ENCODE data around the gene TUBGCP2.
A peak's percentile ranks its signal among the peaks of the same experiment; 100 is the strongest.

The TUBGCP2 gene, protein sequence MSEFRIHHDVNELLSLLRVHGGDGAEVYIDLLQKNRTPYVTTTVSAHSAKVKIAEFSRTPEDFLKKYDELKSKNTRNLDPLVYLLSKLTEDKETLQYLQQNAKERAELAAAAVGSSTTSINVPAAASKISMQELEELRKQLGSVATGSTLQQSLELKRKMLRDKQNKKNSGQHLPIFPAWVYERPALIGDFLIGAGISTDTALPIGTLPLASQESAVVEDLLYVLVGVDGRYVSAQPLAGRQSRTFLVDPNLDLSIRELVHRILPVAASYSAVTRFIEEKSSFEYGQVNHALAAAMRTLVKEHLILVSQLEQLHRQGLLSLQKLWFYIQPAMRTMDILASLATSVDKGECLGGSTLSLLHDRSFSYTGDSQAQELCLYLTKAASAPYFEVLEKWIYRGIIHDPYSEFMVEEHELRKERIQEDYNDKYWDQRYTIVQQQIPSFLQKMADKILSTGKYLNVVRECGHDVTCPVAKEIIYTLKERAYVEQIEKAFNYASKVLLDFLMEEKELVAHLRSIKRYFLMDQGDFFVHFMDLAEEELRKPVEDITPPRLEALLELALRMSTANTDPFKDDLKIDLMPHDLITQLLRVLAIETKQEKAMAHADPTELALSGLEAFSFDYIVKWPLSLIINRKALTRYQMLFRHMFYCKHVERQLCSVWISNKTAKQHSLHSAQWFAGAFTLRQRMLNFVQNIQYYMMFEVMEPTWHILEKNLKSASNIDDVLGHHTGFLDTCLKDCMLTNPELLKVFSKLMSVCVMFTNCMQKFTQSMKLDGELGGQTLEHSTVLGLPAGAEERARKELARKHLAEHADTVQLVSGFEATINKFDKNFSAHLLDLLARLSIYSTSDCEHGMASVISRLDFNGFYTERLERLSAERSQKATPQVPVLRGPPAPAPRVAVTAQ

DNA sequence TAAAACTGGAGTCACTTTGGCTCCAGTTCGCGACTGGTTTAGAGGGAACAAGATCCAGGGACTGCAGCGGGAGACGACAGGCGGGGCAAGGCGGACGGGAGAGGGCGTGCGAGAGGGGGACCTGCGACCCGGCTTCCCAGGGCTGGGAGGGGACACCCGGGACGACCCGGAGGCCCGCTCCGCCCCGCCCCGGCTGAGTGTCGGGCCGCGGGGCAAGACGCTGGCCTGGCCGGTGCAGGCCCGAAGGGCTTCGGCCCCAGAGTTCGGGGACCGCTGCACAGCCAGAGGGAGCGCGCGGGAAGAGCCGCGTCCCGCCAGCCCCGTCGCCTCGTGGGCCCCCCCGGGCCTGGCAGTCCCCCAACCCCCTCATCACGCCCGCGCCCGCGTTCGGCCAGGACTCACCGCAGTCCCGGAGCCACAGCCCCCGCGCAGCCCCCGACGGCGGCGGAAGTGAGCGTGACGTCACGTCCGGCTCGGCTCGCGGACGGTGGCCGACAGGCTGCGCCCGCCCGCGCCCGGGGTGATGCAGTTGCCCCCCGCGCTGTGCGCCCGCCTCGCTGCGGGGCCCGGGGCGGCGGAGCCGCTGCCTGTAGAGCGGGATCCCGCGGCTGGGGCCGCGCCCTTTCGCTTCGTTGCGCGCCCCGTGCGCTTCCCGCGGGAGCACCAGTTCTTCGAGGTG is at the start of gene TUBGCP2, which contains the start of gene ZNF511:
TSS of gene TUBGCP2 (minus strand) at position 452 of the 679 bp plus-strand sequence. CDS start 5,931 bp downstream, outside the sequence.
TSS of gene ZNF511 (plus strand) at position 494 of the 679 bp plus-strand sequence. CDS start at position 524, 30 bp downstream.
- FAIRE-seq (no peak), DNase-seq (ENCODE audit: low spot score) (peak; percentile 57)

DNA sequence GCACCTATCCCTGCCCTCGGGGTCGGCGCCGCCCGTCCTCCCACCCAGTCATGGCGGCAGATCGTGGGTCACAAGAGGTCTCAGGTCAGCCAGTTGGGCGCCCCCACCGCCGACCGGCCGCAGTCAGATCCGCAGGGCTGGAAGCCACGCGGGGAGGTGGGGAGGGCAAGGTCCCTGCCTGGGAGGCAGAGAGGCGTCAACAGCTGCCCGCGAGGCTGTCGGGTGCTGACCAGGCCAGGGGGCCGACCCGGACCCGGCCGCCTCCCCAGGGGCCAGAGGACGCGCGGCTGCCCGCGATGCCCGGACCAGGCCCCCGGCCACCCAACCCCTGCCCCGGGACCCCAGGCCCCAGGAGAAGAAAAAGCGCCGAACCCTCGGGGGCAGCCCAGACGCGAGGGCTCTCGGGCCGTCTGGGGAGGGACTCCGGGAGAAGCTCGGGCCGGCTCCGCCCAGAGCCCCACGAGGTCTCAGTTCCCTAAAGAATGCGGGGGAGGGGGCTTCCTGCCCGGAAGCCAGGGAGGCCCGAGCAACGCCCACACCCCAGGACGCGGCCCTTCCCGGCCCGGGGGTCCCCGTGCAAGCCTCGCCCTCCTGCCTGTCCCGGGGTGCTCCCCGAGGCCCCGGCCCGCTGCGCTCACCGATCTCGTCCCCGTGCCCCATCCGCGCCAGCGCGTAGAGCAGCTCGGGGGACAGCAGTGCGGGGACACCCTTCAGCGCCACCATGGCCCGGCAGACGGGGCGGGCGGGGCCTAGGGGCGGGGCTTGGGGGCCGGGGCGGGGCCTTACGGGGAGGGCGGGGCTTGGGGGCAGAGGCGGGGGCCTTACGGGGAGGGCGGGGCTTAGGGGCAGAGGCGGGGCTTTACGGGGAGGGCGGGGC is 48.9 kb upstream of the TUBGCP2 start, which contains the start of gene FUOM:
TSS of gene FUOM (minus strand) at position 735 of the 877 bp plus-strand sequence. CDS start at position 723, 12 bp downstream.
- FAIRE-seq (no peak), DNase-seq (ENCODE audit: low spot score) (no peak)

DNA sequence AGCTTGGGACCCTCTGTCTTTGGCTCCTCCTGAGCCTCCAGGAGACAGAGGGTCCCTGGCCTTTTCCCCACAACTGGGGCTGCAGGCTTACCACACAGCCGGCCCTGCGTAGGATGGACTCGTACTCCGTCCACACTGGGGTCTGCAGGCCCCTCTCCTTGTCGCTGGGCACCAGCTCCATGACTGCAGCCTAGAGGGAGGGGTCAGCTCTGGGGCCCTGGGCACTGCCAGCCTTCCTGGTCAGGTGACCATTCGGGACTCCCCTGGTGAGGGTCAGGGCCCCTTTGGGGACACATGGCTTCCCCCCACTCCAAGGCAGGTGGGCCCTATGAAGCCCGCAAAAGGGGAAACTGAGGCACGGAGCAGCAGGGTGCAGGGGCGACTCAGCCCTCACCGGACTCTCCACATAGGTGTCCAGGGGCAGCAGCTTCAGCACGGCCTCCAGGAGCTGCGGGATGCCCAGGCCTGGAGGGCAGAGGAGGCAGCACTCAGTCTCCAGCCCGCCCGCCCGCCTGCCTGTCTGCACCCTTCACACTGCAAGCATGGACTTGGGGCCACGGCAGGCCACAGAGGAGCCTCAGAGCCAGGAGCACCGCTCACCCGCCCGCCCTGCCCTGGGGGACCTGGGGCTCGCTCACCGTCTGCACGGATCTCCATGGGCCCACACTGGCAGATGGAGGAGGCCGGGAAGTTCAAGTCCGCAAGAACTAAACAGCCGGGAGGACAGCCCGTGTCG is 48.0 kb upstream of the TUBGCP2 start:
- DNase-seq (ENCODE audit: low spot score), result no peak
- no peak for FAIRE-seq

DNA sequence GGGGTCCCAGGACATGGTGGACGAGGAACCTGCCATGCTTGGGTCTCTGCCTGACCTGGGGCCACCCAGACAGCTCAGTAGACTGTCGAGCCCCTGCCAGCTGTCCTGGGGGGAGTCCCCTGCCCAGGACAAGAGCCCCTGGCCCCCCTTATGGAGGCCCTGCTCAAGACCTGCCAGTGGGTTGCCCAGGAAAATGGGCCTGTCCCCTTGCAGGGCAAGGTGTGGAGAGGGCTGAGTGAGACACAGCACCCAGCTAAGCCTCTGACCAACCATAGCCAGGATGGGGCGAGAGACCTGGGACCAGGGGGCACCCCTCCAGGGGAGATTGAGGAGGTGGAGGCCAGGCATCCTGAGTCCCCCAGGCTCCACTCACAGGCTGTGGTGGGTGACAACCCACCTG is 47.3 kb upstream of the TUBGCP2 start:
- DNase-seq (ENCODE audit: low spot score), result no peak
- FAIRE-seq, result no peak

DNA sequence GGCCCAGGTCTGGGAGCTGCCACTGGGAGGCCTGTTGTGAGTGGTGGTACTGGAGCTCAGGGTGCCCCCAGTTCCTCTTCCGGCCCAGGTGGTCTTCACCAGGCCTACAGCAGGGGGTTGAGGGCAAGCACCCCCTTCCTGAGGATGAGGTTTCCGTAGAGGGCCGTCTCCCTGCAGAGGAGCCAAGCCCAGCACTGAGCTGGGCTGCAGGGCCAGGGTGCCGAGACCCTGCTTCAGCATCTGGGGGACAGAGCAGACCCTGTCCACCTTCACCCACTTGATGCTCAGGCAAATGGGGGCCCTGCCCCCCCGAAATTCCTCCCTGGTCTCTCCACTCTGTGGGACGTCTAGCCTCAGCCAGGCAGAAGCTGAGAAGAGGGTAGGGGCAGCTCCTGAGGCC is 46.6 kb upstream of the TUBGCP2 start:
- DNase-seq (ENCODE audit: low spot score) (no peak), FAIRE-seq (no peak)

DNA sequence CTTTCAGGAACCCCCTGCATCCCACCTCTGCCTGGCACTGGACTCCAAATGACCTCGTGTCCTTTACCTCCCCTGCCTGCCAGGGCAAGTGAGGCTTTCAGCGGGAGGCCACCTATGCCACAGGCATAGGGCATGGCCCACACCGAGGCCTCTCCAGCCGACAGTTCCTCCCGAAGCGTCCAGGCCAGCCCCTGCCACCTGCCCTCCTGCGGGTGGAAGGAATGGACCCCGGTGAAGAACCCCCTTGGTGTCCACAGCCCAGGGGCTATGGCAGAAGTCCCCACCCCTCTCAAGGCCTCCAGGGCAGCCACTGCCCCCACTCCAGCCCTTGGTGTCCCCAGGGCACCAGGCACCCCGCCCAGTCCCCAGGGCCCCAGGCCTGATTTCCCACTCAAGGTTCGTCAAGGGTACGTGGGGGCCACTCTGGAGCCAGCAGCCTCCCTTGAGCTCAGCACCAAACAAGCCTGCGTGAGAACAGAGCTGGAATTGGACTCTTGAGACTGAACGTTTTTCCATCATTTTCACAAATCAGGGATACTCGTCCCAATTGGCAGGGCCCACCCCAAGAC is 46.1 kb upstream of the TUBGCP2 start:
- no peak for DNase-seq (ENCODE audit: low spot score)
- no peak for FAIRE-seq

DNA sequence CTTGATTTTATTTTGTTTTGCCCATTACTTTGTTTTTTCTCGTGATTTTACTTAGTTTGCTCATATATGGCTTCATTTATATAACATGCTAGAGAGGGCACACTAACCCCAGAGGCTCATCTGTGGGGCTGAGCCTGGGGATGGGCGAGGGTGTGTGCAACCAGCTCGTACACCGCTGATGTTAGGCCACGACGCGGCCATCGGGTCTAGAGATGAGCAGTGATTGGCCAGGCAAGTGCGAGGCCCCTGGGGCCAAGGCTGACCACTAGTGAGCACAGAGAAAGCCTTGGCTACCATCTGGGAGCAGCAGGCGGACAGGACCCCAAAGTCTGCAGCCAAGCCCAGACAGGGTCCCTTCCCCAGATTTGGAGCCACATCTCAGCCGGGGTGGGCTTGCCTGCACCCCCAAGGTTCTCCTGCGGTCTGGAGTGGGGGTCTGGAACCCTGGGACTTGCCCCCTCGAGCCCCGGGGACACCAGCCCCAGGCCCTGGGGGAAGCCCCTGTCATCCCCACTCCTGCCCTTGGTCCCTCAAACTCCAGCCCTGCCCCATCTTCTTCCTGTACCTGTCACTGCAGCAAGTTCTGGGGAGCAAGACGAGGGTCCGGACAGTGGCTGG is 45.4 kb upstream of the TUBGCP2 start:
- DNase-seq (ENCODE audit: low spot score) (no peak), FAIRE-seq (no peak)

DNA sequence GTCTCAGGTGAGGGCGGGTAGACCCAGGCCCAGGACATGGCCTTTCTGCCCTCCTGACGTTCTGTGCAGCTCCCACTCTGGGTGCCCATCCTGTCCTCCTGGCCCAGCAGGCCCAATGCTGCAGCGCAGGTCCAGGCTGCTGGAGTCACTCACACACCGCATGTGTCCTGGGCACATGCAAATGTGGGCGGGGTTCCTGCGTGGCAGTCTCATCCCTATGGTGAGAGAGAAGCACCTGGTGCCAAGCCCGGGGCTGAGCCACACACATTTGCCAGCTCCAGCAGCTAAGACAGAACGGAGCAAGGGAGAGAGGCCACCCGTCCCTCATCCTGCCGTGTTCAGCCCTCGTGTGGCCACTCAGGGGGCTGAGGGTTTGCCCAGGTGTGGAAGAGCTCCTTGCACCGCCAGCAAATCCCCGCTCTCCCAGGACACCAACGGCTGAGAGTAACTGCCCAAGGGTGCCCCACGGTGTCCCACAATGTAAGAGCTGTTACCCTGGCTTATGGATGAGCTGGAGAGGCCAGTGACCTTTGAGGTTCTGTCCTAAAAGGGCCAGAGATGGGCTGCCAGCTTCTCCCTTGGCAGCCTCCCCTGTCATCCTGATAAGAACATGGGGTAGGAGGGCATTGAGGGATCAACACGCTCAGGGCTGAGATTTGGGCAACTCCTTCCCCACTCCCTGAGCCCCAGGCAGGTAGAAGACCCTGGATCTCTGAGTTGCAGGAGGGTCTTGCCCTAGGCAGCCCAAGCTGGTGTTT is 44.7 kb upstream of the TUBGCP2 start:
- DNase-seq (ENCODE audit: low spot score) (no peak), FAIRE-seq (no peak)

DNA sequence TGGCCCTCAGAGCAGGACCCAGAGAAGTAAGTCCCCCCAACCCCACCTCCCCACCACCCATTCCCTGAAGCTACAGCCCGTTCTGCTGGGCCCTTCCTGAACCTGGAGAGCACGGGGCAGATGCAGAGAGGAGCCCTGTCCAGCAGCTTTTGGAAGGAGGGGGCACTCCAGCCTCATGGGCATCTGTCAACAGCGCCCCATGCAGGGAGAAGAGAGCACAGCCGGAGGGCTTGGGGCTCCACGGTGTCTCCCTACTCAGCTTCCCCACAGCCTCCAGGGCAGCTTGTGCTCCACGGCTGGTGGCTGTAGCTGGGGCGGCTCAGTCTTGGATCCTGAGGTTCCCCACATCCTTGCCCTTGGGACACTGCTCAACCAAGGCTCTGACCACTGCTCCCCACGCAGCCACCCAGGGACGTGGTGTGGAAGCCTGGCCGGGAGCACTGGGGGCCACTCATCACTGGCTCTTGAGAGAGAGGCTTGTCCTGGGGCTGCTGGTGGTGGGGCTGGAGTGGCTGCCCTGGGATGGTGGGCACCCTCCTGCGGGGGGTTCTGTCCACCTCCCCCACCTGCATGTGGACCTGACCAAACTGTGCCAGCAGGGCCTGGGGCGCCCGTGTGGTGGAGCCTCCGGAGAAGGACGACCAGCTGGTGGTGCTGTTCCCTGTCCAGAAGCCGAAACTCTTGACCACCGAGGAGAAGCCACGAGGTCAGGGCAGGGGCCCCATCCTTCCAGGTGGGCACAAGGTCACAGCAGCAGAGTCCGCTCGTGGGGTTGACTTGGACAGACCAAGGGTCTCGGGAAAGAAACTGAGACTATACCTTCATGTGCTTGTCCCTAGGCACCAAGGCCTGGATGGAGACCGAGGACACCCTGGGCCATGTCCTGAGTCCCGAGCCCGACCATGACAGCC is 43.0 kb upstream of the TUBGCP2 start:
- no peak for DNase-seq (ENCODE audit: low spot score)
- no peak for FAIRE-seq

DNA sequence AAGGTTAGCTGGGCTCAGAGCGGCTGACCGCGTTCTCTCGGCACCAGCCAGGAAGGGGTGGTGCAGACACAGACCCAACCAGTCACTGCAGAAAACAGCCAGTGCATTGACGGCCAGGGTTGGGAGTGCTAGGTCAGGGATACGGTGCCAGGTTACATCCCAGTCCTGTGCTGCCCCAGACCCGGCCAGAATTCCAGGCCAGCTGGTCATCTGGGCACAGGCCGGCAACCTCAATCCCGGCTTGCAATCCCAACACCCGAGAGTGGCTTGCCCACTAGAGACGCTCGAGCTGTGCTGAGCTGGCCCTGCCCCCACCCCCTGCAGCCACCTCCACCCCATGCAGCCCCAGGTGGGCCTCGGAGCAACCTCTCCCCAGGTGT is 42.3 kb upstream of the TUBGCP2 start:
- FAIRE-seq, result no peak

DNA sequence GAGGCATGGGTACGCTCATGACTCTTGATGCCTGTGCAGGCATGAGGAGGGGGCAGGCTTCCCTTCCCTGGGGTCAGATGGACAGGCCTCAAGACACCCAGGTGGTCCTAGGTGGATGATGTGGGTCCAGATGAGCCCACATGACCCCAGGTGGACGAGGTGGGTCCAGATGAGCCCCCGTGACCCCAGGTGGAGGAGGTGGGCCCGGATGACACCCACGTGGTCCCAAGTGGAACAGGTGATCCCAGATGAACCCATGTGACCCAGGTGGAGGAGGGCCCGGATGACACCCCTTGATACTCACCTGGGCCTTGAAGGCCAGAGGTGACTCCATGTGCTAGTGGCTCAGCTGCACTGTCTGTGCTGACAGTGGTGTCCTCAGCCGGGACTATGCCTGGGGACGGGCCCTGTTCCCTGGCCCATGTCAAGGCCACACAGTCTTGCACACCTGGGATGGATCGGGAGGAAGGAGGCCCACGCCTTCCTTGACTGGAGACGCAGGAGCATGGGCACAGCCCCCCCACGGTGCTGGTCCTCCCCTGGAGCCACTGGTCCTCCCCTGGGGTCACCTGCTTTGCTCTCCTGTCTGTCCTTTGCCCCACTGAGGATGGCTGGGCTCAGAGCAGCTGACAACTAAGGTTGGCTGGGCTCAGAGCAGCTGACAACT is 41.7 kb upstream of the TUBGCP2 start:
- no peak for FAIRE-seq
- no peak for DNase-seq (ENCODE audit: low spot score)

More for the DNA sequence above, 42.3 kb upstream of the TUBGCP2 start:
- DNase-seq (ENCODE audit: low spot score), result no peak

DNA sequence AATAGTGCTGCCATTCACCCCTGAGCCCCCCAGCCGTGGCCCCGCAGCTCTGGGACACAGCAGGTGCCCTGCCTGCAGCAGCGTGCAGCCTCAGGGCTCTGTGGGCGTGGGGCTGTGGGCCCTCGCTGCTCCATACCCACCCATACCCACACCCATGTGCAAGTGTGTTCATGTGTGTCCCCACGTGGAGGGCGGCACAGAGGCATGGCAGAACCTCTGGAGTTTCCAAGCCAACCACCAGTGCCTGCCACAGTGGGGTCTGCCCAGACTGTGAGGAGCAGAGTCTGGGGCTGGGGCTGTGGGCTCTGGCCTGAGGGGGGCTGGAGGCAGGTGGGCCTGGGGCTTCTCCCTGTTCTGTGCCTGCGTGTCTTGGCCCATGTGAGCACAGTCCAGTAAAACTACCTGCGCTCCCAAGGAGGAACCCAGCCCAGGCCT is 40.9 kb upstream of the TUBGCP2 start:
- DNase-seq (ENCODE audit: low spot score) (no peak), FAIRE-seq (no peak)

DNA sequence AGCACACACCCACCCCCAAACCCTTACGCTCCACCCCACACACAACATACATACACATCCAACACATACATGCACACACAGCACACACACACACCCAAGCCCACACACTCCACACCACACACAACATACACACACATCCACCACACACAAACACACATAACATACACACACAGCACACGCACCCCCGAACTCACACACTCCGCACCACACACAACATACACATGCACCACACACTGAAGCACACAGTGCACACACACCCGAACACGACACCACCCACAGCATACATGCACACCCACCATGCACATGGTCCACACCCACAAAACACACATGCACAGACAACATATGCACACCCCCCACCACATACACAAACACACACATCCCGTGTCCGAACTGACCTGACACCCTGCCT is 40.5 kb upstream of the TUBGCP2 start:
- FAIRE-seq (no peak), DNase-seq (ENCODE audit: low spot score) (no peak)

DNA sequence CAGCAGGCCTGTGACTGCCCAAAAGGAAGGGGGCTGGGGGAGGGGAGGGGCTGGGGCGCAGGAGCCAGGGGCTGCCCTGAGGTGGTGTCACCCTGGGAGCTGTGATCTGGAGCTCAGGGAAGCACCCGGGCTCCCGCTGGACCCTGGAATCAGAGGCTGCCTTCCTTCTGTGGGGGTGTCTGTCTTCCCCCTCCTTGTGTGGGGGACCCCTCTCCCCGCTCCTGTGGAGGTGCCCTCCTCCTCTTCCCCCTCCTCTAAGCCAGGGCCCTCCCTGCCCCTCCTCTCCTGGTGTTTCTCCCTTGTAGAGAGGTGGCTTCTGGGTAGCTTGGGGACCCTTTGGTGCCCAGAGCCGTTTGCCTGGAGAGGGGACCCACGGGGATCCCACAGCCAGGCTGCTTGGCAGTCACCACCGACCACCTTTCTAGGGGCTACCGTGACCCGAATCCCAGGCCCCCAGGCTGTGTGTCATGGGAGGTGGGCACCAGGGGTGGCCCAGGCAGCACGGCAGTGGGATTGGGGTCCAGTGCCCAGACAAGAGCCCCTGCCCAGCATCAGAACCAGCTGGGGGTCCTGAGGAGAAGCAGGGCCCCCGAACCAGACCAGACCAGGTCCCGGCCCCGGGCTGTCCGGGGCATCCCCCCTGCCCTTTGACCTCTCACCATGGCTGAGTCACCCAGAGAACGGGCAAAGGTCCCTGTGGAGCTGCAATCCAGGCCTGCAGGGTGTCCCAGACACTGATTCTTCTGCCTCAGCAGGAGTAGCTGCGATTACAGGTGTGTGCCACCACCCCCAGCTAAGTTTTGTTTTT is 39.2 kb upstream of the TUBGCP2 start:
- FAIRE-seq (no peak), DNase-seq (ENCODE audit: low spot score) (no peak)

DNA sequence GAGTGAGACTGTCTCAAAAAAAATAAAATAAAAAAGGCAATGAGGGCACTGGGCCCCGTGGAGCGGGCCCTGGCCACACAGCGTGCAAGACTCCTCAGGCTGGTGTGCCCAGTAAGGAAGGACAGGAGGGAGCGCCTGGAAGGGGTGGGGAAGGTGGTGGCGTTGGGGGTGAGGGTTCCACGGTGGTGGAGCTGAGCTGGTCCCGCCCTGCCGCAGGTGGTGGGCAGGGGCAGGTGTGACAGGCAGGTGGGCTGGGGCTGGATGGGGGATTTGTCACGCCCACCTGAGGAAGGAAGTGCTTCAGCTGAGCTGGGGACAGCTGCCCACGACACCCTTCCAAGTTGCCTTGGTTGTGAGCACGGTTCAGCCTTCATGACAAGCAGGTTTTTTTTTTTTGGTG is 37.7 kb upstream of the TUBGCP2 start:
- FAIRE-seq, result no peak
- no peak for DNase-seq (ENCODE audit: low spot score)

DNA sequence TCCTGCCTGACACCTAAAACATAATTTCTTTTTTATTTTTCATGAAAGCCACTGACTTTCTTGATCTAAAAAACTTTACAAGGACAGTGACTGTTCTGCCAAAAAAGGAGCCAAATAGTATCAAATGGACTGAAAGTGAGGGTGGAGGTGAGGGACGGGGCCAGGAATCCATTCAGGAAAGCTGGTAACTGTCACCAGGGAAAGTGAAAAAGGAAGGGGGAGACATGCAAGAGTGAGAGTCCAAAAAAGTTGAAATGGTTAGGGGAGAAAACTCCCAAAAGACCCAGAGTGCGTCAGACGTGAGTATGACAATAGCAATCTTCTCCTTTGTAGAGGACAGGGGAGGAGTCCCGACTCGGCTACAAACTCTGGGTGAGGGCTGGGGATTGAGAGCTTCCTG is 35.6 kb upstream of the TUBGCP2 start:
- FAIRE-seq, result no peak
- DNase-seq (ENCODE audit: low spot score), result no peak

All from RCC 7860 (cell line).